WI38 (cell line): ENCODE data around the gene SLC4A5.

Experiments used
- H3K4me3 ChIP-seq: 2 replicates; pipeline ENCODE4 v1.5.1; 2011; ENCODE audit warnings: low read depth, mild to moderate bottlenecking, control low read depth, low read length
- TF ChIP-seq, protein P1 (sequence below): IDR thresholded peaks from 2 replicates; pipeline ENCODE4 v1.5.1; 2012; ENCODE audit warnings: low read depth, mild to moderate bottlenecking, control low read depth, low read length

Gene SLC4A5

GRCh38 chr2:74250189-74250631 lies 93.0 kb downstream of the SLC4A5 start:
- H3K4me3 ChIP-seq: no peak overlapping the region
- TF ChIP-seq, protein P1, sequence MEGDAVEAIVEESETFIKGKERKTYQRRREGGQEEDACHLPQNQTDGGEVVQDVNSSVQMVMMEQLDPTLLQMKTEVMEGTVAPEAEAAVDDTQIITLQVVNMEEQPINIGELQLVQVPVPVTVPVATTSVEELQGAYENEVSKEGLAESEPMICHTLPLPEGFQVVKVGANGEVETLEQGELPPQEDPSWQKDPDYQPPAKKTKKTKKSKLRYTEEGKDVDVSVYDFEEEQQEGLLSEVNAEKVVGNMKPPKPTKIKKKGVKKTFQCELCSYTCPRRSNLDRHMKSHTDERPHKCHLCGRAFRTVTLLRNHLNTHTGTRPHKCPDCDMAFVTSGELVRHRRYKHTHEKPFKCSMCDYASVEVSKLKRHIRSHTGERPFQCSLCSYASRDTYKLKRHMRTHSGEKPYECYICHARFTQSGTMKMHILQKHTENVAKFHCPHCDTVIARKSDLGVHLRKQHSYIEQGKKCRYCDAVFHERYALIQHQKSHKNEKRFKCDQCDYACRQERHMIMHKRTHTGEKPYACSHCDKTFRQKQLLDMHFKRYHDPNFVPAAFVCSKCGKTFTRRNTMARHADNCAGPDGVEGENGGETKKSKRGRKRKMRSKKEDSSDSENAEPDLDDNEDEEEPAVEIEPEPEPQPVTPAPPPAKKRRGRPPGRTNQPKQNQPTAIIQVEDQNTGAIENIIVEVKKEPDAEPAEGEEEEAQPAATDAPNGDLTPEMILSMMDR: peak; percentile 76

GRCh38 chr2:74249406-74250122 lies 93.7 kb downstream of the SLC4A5 start:
- TF ChIP-seq, protein P1: no peak

DNA sequence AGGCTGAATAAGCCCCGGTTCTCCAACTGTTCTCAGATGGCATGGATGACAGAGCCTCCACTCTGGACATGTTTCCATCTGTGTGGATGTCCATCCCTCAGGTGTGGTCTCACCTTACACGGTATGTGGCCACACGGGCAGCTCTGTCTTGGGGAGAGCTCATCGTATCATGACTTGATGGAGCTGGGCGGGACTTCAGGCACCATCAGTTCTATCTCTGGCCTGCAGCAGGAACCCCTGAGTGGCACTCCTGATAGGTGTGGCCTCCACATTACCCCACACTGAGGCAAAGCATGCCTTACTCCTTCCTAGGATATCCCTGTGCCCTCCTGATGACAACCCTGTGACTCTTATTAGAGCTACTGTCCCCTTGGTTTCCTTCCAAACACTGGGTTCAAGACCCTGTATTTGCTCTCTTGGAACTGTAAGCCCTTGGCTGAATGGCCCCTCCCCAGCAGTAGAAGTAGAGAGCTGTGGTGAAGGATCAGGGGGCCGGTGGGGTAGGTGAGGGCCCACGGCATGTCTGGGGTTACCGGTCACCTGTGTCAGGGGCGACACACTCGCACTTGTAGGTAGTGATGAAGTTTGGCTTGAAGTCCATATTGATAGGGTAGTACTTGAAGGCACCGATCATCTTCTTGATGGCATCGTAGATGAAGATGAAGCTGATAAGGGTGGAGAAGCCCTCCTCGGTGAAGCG lies 96.6 kb downstream of the SLC4A5 start:
- TF ChIP-seq, protein P1: no peak
- no peak overlapping the region for H3K4me3 ChIP-seq

More at GRCh38 chr2:74249406-74250122, 93.7 kb downstream of the SLC4A5 start:
- no peak overlapping the region for H3K4me3 ChIP-seq

DNA sequence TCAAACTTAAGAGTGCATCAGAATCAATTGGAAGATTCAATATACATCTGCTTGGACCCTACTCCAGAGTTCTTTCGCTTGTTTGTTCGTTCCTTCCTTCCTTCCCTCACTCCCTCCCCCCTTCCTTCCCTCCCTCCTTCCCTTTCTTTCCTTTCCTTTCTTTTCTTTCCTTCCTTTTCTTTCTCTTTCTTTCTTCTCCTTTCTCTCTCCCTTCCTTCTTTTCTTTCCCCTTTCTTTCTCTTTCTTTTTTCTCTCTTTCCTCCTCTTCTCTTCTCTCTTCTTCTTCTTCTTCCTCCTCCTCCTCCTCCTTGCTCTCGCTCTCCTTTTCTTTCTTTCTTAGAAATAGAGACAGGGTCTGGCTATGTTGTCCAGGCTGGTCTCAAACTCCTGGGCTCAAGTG lies 98.9 kb downstream of the SLC4A5 start:
- TF ChIP-seq, protein P1: no peak
- no peak overlapping the region for H3K4me3 ChIP-seq

GRCh38 chr2:74242354-74243071 lies 100.7 kb downstream of the SLC4A5 start:
- no peak overlapping the region for H3K4me3 ChIP-seq
- TF ChIP-seq, protein P1: no peak

DNA sequence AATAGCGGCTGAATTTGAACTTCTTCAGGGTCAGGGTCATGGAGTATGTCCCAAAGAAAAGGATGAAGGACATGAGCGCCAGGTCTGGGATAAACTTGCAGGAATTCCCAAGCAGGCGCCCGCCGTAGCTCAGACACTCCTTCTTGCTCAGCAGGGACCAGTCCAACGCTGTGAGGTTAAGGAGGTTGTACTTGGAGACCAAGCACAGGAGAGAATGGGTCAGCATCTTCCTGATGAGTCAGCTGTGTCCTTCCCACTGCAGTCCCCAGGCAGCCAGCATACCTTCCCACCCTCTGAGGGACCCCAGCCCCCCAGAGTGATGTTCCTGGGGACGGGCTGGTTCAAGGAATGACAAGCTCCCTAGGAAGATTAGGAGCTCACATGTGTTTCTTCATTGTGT lies 103.9 kb downstream of the SLC4A5 start:
- H3K4me3 ChIP-seq: no peak overlapping the region
- TF ChIP-seq, protein P1: no peak
